HEK293 (cell line): ENCODE results near the gene PGP.

Source experiments
- CTCF ChIA-PET: fragments of 350-600 bp; formaldehyde crosslinking; extraction: SDS; loops from one replicate; lab custom pipeline; 2021; ENCODE audit warnings: antibody characterized with exemption; lab: Yijun Ruan, JAX
- POLR2A ChIA-PET: fragments of 300-600 bp; formaldehyde crosslinking; extraction: SDS; loops from one replicate; lab custom pipeline; 2020; ENCODE audit warnings: antibody characterized with exemption, inconsistent platforms; lab: Yijun Ruan, JAX
- H3K27ac ChIP-seq: fragments of 200-500 bp; sonication (Bioruptor generic); 2 replicates; pipeline ENCODE4 v1.5.1; 2014; ENCODE audit warnings: low read depth, low read length, control low read depth, inconsistent platforms; ENCODE audit errors: extremely low read depth
- H3K36me3 ChIP-seq, 2 experiments: fragments of 200-500 bp in 1 of 2; sonication (Bioruptor generic) in 1 of 2; 1 replicate in 1 of 2; 2 replicates in 1 of 2; pipeline ENCODE4 v1.5.1; 2014 to 2017; ENCODE audit warnings: inconsistent platforms in 2 of 2, low read length in 2 of 2; ENCODE audit not compliant: control insufficient read depth in 2 of 2, insufficient read depth in 1 of 2
- H3K4me1 ChIP-seq: fragments of 200-500 bp; sonication (Bioruptor generic); 2 replicates; pipeline ENCODE4 v1.5.1; 2014; ENCODE audit warnings: mild to moderate bottlenecking, low read length, inconsistent platforms; ENCODE audit not compliant: control insufficient read depth, insufficient read depth
- H3K4me3 ChIP-seq: 2 replicates; pipeline ENCODE4 v1.5.1; 2011; ENCODE audit warnings: low read depth, mild to moderate bottlenecking, control low read depth, low read length, moderate library complexity
- H3K9me3 ChIP-seq: fragments of 200-500 bp; sonication (Bioruptor generic); 2 replicates; pipeline ENCODE4 v1.5.1; 2014; ENCODE audit warnings: low read depth, low read length, inconsistent platforms; ENCODE audit not compliant: control insufficient read depth, insufficient read depth
- BCL11B ChIP-seq: fragments of 450-650 bp; formaldehyde crosslinking; IDR thresholded peaks from 2 replicates; pipeline ENCODE4 v1.5.1; 2016; ENCODE audit warnings: low read depth, missing biosample characterization, missing genetic modification characterization
- KLF7 ChIP-seq: fragments of 450-650 bp; formaldehyde crosslinking; IDR thresholded peaks from 2 replicates; pipeline ENCODE4 v1.5.1; 2016; ENCODE audit warnings: missing biosample characterization, missing genetic modification characterization, borderline replicate concordance
- MYNN ChIP-seq: fragments of 450-650 bp; formaldehyde crosslinking; IDR thresholded peaks from 2 replicates; pipeline ENCODE4 v1.5.1; 2016; ENCODE audit warnings: missing biosample characterization, missing genetic modification characterization, borderline replicate concordance
- PATZ1 ChIP-seq: fragments of 450-650 bp; formaldehyde crosslinking; IDR thresholded peaks from 2 replicates; pipeline ENCODE4 v1.5.1; 2016; ENCODE audit warnings: missing biosample characterization, missing genetic modification characterization
- SCRT1 ChIP-seq: fragments of 450-650 bp; formaldehyde crosslinking; IDR thresholded peaks from 2 replicates; pipeline ENCODE4 v1.5.1; 2016; ENCODE audit warnings: missing biosample characterization, missing genetic modification characterization, borderline replicate concordance
- TCF7L2 ChIP-seq: IDR thresholded peaks from 2 replicates; pipeline ENCODE4 v1.6.1; 2011; ENCODE audit warnings: low read depth, mild to moderate bottlenecking, inconsistent platforms, low read length, moderate library complexity, borderline replicate concordance
- TSHZ1 ChIP-seq: fragments of 450-650 bp; formaldehyde crosslinking; IDR thresholded peaks from 2 replicates; pipeline ENCODE4 v1.5.1; 2016; ENCODE audit warnings: missing biosample characterization, missing genetic modification characterization, borderline replicate concordance
- ZBTB48 ChIP-seq: fragments of 450-650 bp; formaldehyde crosslinking; IDR thresholded peaks from 2 replicates; pipeline ENCODE4 v1.5.1; 2016; ENCODE audit warnings: missing biosample characterization, missing genetic modification characterization
- ZFP3 ChIP-seq: fragments of 450-650 bp; formaldehyde crosslinking; IDR thresholded peaks from 2 replicates; pipeline ENCODE4 v1.5.1; 2016; ENCODE audit warnings: low read depth, missing biosample characterization, missing genetic modification characterization
- ZNF121 ChIP-seq: fragments of 450-650 bp; formaldehyde crosslinking; IDR thresholded peaks from 2 replicates; pipeline ENCODE4 v1.5.1; 2016; ENCODE audit warnings: missing biosample characterization, missing genetic modification characterization
- ZNF2 ChIP-seq: fragments of 450-650 bp; formaldehyde crosslinking; IDR thresholded peaks from 2 replicates; pipeline ENCODE4 v1.5.1; 2016; ENCODE audit warnings: missing biosample characterization, missing genetic modification characterization
- ZNF280C ChIP-seq: fragments of 450-650 bp; formaldehyde crosslinking; IDR thresholded peaks from 2 replicates; pipeline ENCODE4 v1.5.1; 2016; ENCODE audit warnings: missing biosample characterization, missing genetic modification characterization
- ZNF341 ChIP-seq: fragments of 450-650 bp; formaldehyde crosslinking; IDR thresholded peaks from 2 replicates; pipeline ENCODE4; 2016; ENCODE audit warnings: low read depth, missing biosample characterization, missing genetic modification characterization
- ZNF37A ChIP-seq: fragments of 450-650 bp; IDR thresholded peaks from 2 replicates; pipeline ENCODE4 v1.5.1; 2018; ENCODE audit warnings: missing biosample characterization, missing genetic modification characterization
- ZNF394 ChIP-seq: fragments of 450-650 bp; formaldehyde crosslinking; IDR thresholded peaks from 2 replicates; pipeline ENCODE4 v1.5.1; 2016; ENCODE audit warnings: missing biosample characterization, missing genetic modification characterization, mild to moderate bottlenecking, moderate library complexity, borderline replicate concordance
- ZNF404 ChIP-seq: fragments of 450-650 bp; formaldehyde crosslinking; IDR thresholded peaks from 2 replicates; pipeline ENCODE4 v1.5.1; 2017; ENCODE audit warnings: missing biosample characterization, missing genetic modification characterization
- ZNF596 ChIP-seq: fragments of 450-650 bp; IDR thresholded peaks from 2 replicates; pipeline ENCODE4 v1.5.0; 2018; ENCODE audit warnings: missing biosample characterization, mild to moderate bottlenecking, missing genetic modification characterization, moderate library complexity
- ZNF600 ChIP-seq: fragments of 450-650 bp; formaldehyde crosslinking; IDR thresholded peaks from 2 replicates; pipeline ENCODE4 v1.5.1; 2016; ENCODE audit warnings: missing biosample characterization, missing genetic modification characterization

PGP gene

GRCh38 chr16:2189252-2189893 lies 25.3 kb downstream of the PGP start:
- TF ChIP-seq TCF7L2, result no peak
- 0 out of 2 replicates have a peak, but pooled peaks have one; percentile 16 for TF ChIP-seq PATZ1 (tag by site-specific recombination)
- no peak for TF ChIP-seq ZNF37A (tag by site-specific recombination)
- TF ChIP-seq BCL11B (tag by site-specific recombination), result peak; percentile 97
- Histone ChIP-seq H3K4me3 (no peak overlapping the region), H3K36me3 (peaks cover 0 to 5% of the 10 kb centered on the region in 2 experiments; a peak in 1 of 3 replicates), H3K9me3 (no peaks in the 10 kb centered on the region), H3K27ac (no peak overlapping the region), H3K4me1 (0 out of 2 replicates have a peak, but pooled peaks cover 3% of the 10 kb centered on the region)
- ChIA-PET POLR2A (interaction anchor here (1.3 to 1.9 kb wide), 2 partner anchors 10 to 34 kb away, joined by 4 to 7 read pairs; partner anchors contain the start of gene TRAF7), CTCF (no interaction called here)

- Histone ChIP-seq H3K36me3 (peaks cover 0 to 10% of the 10 kb centered on the region in 2 experiments; a peak in 1 of 3 replicates), H3K4me3 (no peak overlapping the region), H3K27ac (no peak overlapping the region), H3K4me1 (no peaks in the 10 kb centered on the region), H3K9me3 (no peaks in the 10 kb centered on the region)
- TF ChIP-seq SCRT1 (tag by site-specific recombination) (0 out of 2 replicates have a peak, but pooled peaks have one; percentile 28), ZNF121 (tag by site-specific recombination) (peak; percentile 66; the same call in 1 of the 2 replicates), ZNF2 (no peak)
- ChIA-PET POLR2A (interaction anchor here (1.5 to 1.8 kb wide), 2 partner anchors 20 to 33 kb away, joined by 4 to 12 read pairs; partner anchors contain the start of gene TRAF7), CTCF (interaction anchor here (0.6 kb wide), 1 partner anchor 32 kb away, joined by 3 read pairs; no protein-coding TSS in a partner anchor)
Measured at GRCh38 chr16:2188395-2188794, 26.2 kb downstream of the PGP start.

GRCh38 chr16:2187212-2187611 lies 27.4 kb downstream of the PGP start:
- H3K9me3 ChIP-seq, result no peaks in the 10 kb centered on the region
- H3K4me1 ChIP-seq, result no peaks in the 10 kb centered on the region
- no peak overlapping the region for H3K27ac ChIP-seq
- TF ChIP-seq TSHZ1 (tag by site-specific recombination) (no peak), ZNF600 (tag by site-specific recombination) (peak; percentile 76)
- peaks cover 0 to 16% of the 10 kb centered on the region in 2 experiments; a peak in 1 of 3 replicates for H3K36me3 ChIP-seq
- H3K4me3 ChIP-seq, result no peak overlapping the region
- CTCF ChIA-PET, result interaction anchor here (0.5 kb wide), 1 partner anchor 39 kb away, joined by 4 read pairs; no protein-coding TSS in a partner anchor
- POLR2A ChIA-PET, result interaction anchor here (0.6 to 1.8 kb wide), 3 partner anchors 22 to 249 kb away, joined by 4 to 12 read pairs (median 6); partner anchors contain the start of gene TRAF7

GRCh38 chr16:2186505-2186904 lies 28.1 kb downstream of the PGP start:
- H3K9me3 ChIP-seq, result no peaks in the 10 kb centered on the region
- POLR2A ChIA-PET, result interaction anchor here (1.8 kb wide), 1 partner anchor 31 kb away, joined by 5 read pairs; the partner anchor contains the start of gene TRAF7
- no peak for TF ChIP-seq ZNF341 (tag by site-specific recombination)
- no peak for TF ChIP-seq ZNF404
- no peak for TF ChIP-seq ZNF596
- no peak for TF ChIP-seq ZNF394 (tag by site-specific recombination)
- no peak for TF ChIP-seq ZFP3 (tag by site-specific recombination)
- no peak for TF ChIP-seq KLF7 (tag by site-specific recombination)
- no peak for TF ChIP-seq ZBTB48 (tag by site-specific recombination)
- no peak for TF ChIP-seq ZNF280C (tag by site-specific recombination)
- no peak for TF ChIP-seq MYNN (tag by site-specific recombination)
- H3K4me3 ChIP-seq, result no peak overlapping the region
- peaks cover 0 to 16% of the 10 kb centered on the region in 2 experiments; a peak in 1 of 3 replicates for H3K36me3 ChIP-seq
- CTCF ChIA-PET, result no interaction called here
- H3K4me1 ChIP-seq, result no peaks in the 10 kb centered on the region
- H3K27ac ChIP-seq, result no peak overlapping the region
